Activated CD4-positive, alpha-beta T cell treated with anti-CD3 and anti-CD28 coated beads, Interleukin-2, amount 10 ng/mL, durations not matched to agents 24 days and 14 days (primary cell): ENCODE data around the gene WDR27. TPM values are rescaled to one million over a fixed set of nuclear protein-coding genes. Genes with fewer than 3 reads are reported as not detected.
A peak's percentile ranks its signal among the peaks of the same experiment; 100 is the strongest.
"Not testable (repeated sequence)": the region's sequence is repeated elsewhere in the genome, so short reads cannot be mapped to it uniquely, and the experiment has no call there.

Experiments
- DNase-seq: peaks from one replicate; pipeline ENCODE4 v3.0.0; 2022
- H3K27ac Mint-ChIP-seq: one replicate; pipeline ENCODE4 v1.8.0; 2022; ENCODE audit warnings: mild to moderate bottlenecking, mixed read lengths
- H3K27me3 Mint-ChIP-seq: one replicate; pipeline ENCODE4 v1.8.0; 2022; ENCODE audit warnings: mixed read lengths
- H3K36me3 Mint-ChIP-seq: one replicate; pipeline ENCODE4 v1.8.0; 2022; ENCODE audit warnings: low read depth, mild to moderate bottlenecking, mixed read lengths
- H3K4me1 Mint-ChIP-seq: one replicate; pipeline ENCODE4 v1.8.0; 2021; ENCODE audit warnings: mixed read lengths
- H3K4me3 Mint-ChIP-seq: one replicate; pipeline ENCODE4 v1.8.0; 2022; ENCODE audit warnings: mild to moderate bottlenecking, moderate library complexity, mixed read lengths
- H3K9me3 Mint-ChIP-seq: one replicate; pipeline ENCODE4 v1.8.0; 2021; ENCODE audit warnings: mixed read lengths
- intact Hi-C: fragments of 100-400 bp; cut with micrococcal nuclease; formaldehyde crosslinking; loops from one replicate; pipeline ENCODE4 v1.15.1; 2023
- total RNA-seq: library from RNA; stranded (reverse); gene quantifications from 2 replicates; pipeline ENCODE4 v1.2.3, GENCODE V29; 2022

The WDR27 gene
- total RNA-seq, 1 donor from 2014 or later = 33.3 TPM

- intact Hi-C loops = no loop called here
- no peaks in the 10 kb centered on the region for H3K27me3 Mint-ChIP-seq
- H3K4me3 Mint-ChIP-seq = no peak overlapping the region
- DNase-seq = no peak
- H3K9me3 Mint-ChIP-seq = no peaks in the 10 kb centered on the region
- no peak overlapping the region for H3K27ac Mint-ChIP-seq
- H3K36me3 Mint-ChIP-seq = no peaks in the 10 kb centered on the region
- no peaks in the 10 kb centered on the region for H3K4me1 Mint-ChIP-seq
Measured at GRCh38 chr6:169452117-169452868, 249.5 kb downstream of the WDR27 start.

- intact Hi-C loops = no loop called here
- H3K36me3 Mint-ChIP-seq = no peaks in the 10 kb centered on the region
- DNase-seq = no peak
- H3K4me1 Mint-ChIP-seq = no peaks in the 10 kb centered on the region
- no peak overlapping the region for H3K27ac Mint-ChIP-seq
- H3K9me3 Mint-ChIP-seq = no peaks in the 10 kb centered on the region
- H3K27me3 Mint-ChIP-seq = no peaks in the 10 kb centered on the region
- H3K4me3 Mint-ChIP-seq = no peak overlapping the region
Measured at GRCh38 chr6:169451065-169451838, 250.6 kb downstream of the WDR27 start.

- H3K36me3 Mint-ChIP-seq = no peaks in the 10 kb centered on the region
- H3K27me3 Mint-ChIP-seq = no peaks in the 10 kb centered on the region
- intact Hi-C loops = no loop called here
- H3K9me3 Mint-ChIP-seq = no peaks in the 10 kb centered on the region
- DNase-seq = no peak
- H3K4me3 Mint-ChIP-seq = no peak overlapping the region
- no peak overlapping the region for H3K27ac Mint-ChIP-seq
- H3K4me1 Mint-ChIP-seq = no peaks in the 10 kb centered on the region
Measured at GRCh38 chr6:169450097-169450496, 251.7 kb downstream of the WDR27 start.

GRCh38 chr6:169449221-169449620, 252.6 kb downstream of the WDR27 start:
- no peak overlapping the region for H3K27ac Mint-ChIP-seq
- no peaks in the 10 kb centered on the region for H3K9me3 Mint-ChIP-seq
- no peaks in the 10 kb centered on the region for H3K4me1 Mint-ChIP-seq
- intact Hi-C loops = no loop called here
- H3K4me3 Mint-ChIP-seq = no peak overlapping the region
- DNase-seq = no peak
- H3K27me3 Mint-ChIP-seq = no peaks in the 10 kb centered on the region
- no peaks in the 10 kb centered on the region for H3K36me3 Mint-ChIP-seq

- no peaks in the 10 kb centered on the region for H3K27me3 Mint-ChIP-seq
- no peak for DNase-seq
- no peaks in the 10 kb centered on the region for H3K36me3 Mint-ChIP-seq
- H3K9me3 Mint-ChIP-seq = no peaks in the 10 kb centered on the region
- intact Hi-C loops = no loop called here
- no peaks in the 10 kb centered on the region for H3K4me1 Mint-ChIP-seq
- H3K4me3 Mint-ChIP-seq = no peak overlapping the region
- H3K27ac Mint-ChIP-seq = no peak overlapping the region
Measured at GRCh38 chr6:169445661-169446581, 255.9 kb downstream of the WDR27 start.

- no peak overlapping the region for H3K27ac Mint-ChIP-seq
- no peak for DNase-seq
- no peaks in the 10 kb centered on the region for H3K27me3 Mint-ChIP-seq
- H3K4me1 Mint-ChIP-seq = no peaks in the 10 kb centered on the region
- H3K36me3 Mint-ChIP-seq = no peaks in the 10 kb centered on the region
- H3K9me3 Mint-ChIP-seq = no peaks in the 10 kb centered on the region
- intact Hi-C loops = no loop called here
- H3K4me3 Mint-ChIP-seq = no peak overlapping the region
Measured at GRCh38 chr6:169445227-169445626, 256.6 kb downstream of the WDR27 start.

- Mint-ChIP-seq H3K4me3 (no peak overlapping the region), H3K27ac (no peak overlapping the region), H3K9me3 (no peaks in the 10 kb centered on the region), H3K4me1 (no peaks in the 10 kb centered on the region), H3K27me3 (no peaks in the 10 kb centered on the region), H3K36me3 (no peaks in the 10 kb centered on the region)
- intact Hi-C loops = no loop called here
- no peak for DNase-seq
Measured at GRCh38 chr6:169441292-169441691, 260.5 kb downstream of the WDR27 start.

- no peaks in the 10 kb centered on the region for H3K9me3 Mint-ChIP-seq
- DNase-seq = no peak
- H3K27me3 Mint-ChIP-seq = no peaks in the 10 kb centered on the region
Measured at GRCh38 chr6:169439710-169440109, 262.1 kb downstream of the WDR27 start.

GRCh38 chr6:169434554-169434953, 267.3 kb downstream of the WDR27 start:
- H3K4me3 Mint-ChIP-seq, intact Hi-C loops, H3K27ac Mint-ChIP-seq, H3K36me3 Mint-ChIP-seq, H3K4me1 Mint-ChIP-seq, H3K27me3 Mint-ChIP-seq: not testable (repeated sequence)
- DNase-seq = peak; percentile 1
- H3K9me3 Mint-ChIP-seq = peaks cover 17% of the 10 kb centered on the region

More at GRCh38 chr6:169439710-169440109, 262.1 kb downstream of the WDR27 start:
- Mint-ChIP-seq H3K4me1 (no peaks in the 10 kb centered on the region), H3K36me3 (no peaks in the 10 kb centered on the region), H3K4me3 (no peak overlapping the region), H3K27ac (no peak overlapping the region)
- intact Hi-C loops = no loop called here

- Mint-ChIP-seq H3K36me3 (no peaks in the 10 kb centered on the region), H3K27ac (no peak overlapping the region), H3K4me3 (no peak overlapping the region), H3K27me3 (no peaks in the 10 kb centered on the region), H3K4me1 (no peaks in the 10 kb centered on the region), H3K9me3 (peaks cover 17% of the 10 kb centered on the region)
- intact Hi-C loops = no loop called here
- peak; percentile 2 for DNase-seq
Measured at GRCh38 chr6:169429001-169429400, 272.8 kb downstream of the WDR27 start.

- no peaks in the 10 kb centered on the region for H3K27me3 Mint-ChIP-seq
- intact Hi-C loops = no loop called here
- no peak overlapping the region for H3K4me3 Mint-ChIP-seq
- no peak for DNase-seq
- H3K4me1 Mint-ChIP-seq = no peaks in the 10 kb centered on the region
- H3K27ac Mint-ChIP-seq = no peak overlapping the region
- H3K36me3 Mint-ChIP-seq = no peaks in the 10 kb centered on the region
- peaks cover 13% of the 10 kb centered on the region for H3K9me3 Mint-ChIP-seq
Measured at GRCh38 chr6:169428532-169428931, 273.3 kb downstream of the WDR27 start.

GRCh38 chr6:169427856-169428255, 274.0 kb downstream of the WDR27 start:
- H3K27me3 Mint-ChIP-seq = no peaks in the 10 kb centered on the region
- intact Hi-C loops = no loop called here
- DNase-seq = no peak
- no peak overlapping the region for H3K27ac Mint-ChIP-seq
- H3K9me3 Mint-ChIP-seq = peaks cover 12% of the 10 kb centered on the region
- no peak overlapping the region for H3K4me3 Mint-ChIP-seq
- no peaks in the 10 kb centered on the region for H3K4me1 Mint-ChIP-seq
- H3K36me3 Mint-ChIP-seq = no peaks in the 10 kb centered on the region

- Mint-ChIP-seq H3K27ac (no peak overlapping the region), H3K9me3 (peaks cover 9% of the 10 kb centered on the region), H3K4me3 (no peak overlapping the region), H3K4me1 (no peaks in the 10 kb centered on the region), H3K27me3 (no peaks in the 10 kb centered on the region), H3K36me3 (no peaks in the 10 kb centered on the region)
- DNase-seq = no peak
- intact Hi-C loops = no loop called here
Measured at GRCh38 chr6:169426611-169427010, 275.2 kb downstream of the WDR27 start.
